Activated CD8-positive, alpha-beta memory T cell treated with anti-CD3 and anti-CD28 coated beads for 36 hours (primary cell): ENCODE measurements around the gene PKN2. TPM values are rescaled to one million over a fixed set of nuclear protein-coding genes. Genes with fewer than 3 reads are reported as not detected.
"Not testable (repeated sequence)": the region's sequence is repeated elsewhere in the genome, so short reads cannot be mapped to it uniquely, and the experiment has no call there.

ENCODE experiments used
- CTCF ChIA-PET: fragments of 350-600 bp; sonication (Branson Sonifier 250); formaldehyde crosslinking; loops from one replicate; lab custom pipeline; 2021; ENCODE audit warnings: antibody characterized with exemption; lab: Charles Lee
- POLR2A ChIA-PET: fragments of 350-600 bp; sonication (Branson Sonifier 250); formaldehyde crosslinking; loops from one replicate; lab custom pipeline; 2021; ENCODE audit warnings: antibody characterized with exemption; lab: Charles Lee
- total RNA-seq, 2 experiments: library from RNA; stranded (reverse); gene quantifications; one replicate each; pipeline ENCODE4 v1.2.3, GENCODE V29; 2021

Gene PKN2
- total RNA-seq, 2 experiments from 2014 or later = 15.3 to 18.7 TPM

GRCh38 chr1:88768816-88769215, 84.7 kb downstream of the PKN2 start:
- ChIA-PET CTCF (no interaction called here), POLR2A (no interaction called here)

- ChIA-PET CTCF (no interaction called here), POLR2A (no interaction called here)
These were observed 89.6 kb downstream of the PKN2 start for GRCh38 chr1:88773540-88774150.

GRCh38 chr1:88774151-88774556, 90.1 kb downstream of the PKN2 start:
- POLR2A ChIA-PET = no interaction called here
- CTCF ChIA-PET = no interaction called here

- CTCF ChIA-PET = no interaction called here
- POLR2A ChIA-PET = no interaction called here
These were observed 93.6 kb downstream of the PKN2 start for GRCh38 chr1:88777604-88778149.

GRCh38 chr1:88779880-88780279, 95.8 kb downstream of the PKN2 start:
- ChIA-PET POLR2A (no interaction called here), CTCF (no interaction called here)

- ChIA-PET CTCF (no interaction called here), POLR2A (no interaction called here)
These were observed 96.4 kb downstream of the PKN2 start for GRCh38 chr1:88780485-88780884.

GRCh38 chr1:88783145-88783544, 99.1 kb downstream of the PKN2 start:
- POLR2A ChIA-PET = no interaction called here
- CTCF ChIA-PET = interaction anchor here (0.6 kb wide), 1 partner anchor 99 kb away, joined by 3 read pairs; no protein-coding TSS in a partner anchor

- ChIA-PET CTCF (no interaction called here), POLR2A (no interaction called here)
These were observed 100.5 kb downstream of the PKN2 start for GRCh38 chr1:88784551-88784950.

- ChIA-PET POLR2A (no interaction called here), CTCF (no interaction called here)
These were observed 103.2 kb downstream of the PKN2 start for GRCh38 chr1:88787023-88787903.

- POLR2A ChIA-PET = no interaction called here
- CTCF ChIA-PET = no interaction called here
These were observed 107.1 kb downstream of the PKN2 start for GRCh38 chr1:88791192-88791591.

- ChIA-PET POLR2A (no interaction called here), CTCF (no interaction called here)
These were observed 115.4 kb downstream of the PKN2 start for GRCh38 chr1:88799491-88799890.

- POLR2A ChIA-PET = no interaction called here
- CTCF ChIA-PET = no interaction called here
These were observed 116.4 kb downstream of the PKN2 start for GRCh38 chr1:88800382-88801051.

- ChIA-PET CTCF (no interaction called here), POLR2A (no interaction called here)
These were observed 117.6 kb downstream of the PKN2 start for GRCh38 chr1:88801575-88802208.

- CTCF ChIA-PET = no interaction called here
- POLR2A ChIA-PET = no interaction called here
These were observed 118.3 kb downstream of the PKN2 start for GRCh38 chr1:88802404-88802803.

- POLR2A ChIA-PET = no interaction called here
- CTCF ChIA-PET = no interaction called here
These were observed 118.9 kb downstream of the PKN2 start for GRCh38 chr1:88802950-88803349.

- POLR2A ChIA-PET = no interaction called here
- CTCF ChIA-PET = no interaction called here
These were observed 119.4 kb downstream of the PKN2 start for GRCh38 chr1:88803444-88803843.

- POLR2A ChIA-PET = no interaction called here
- CTCF ChIA-PET = no interaction called here
These were observed 128.3 kb downstream of the PKN2 start for GRCh38 chr1:88812366-88812765.

- POLR2A ChIA-PET = no interaction called here
- CTCF ChIA-PET = no interaction called here
These were observed 129.4 kb downstream of the PKN2 start for GRCh38 chr1:88813471-88813870.

- POLR2A ChIA-PET, CTCF ChIA-PET: not testable (repeated sequence)
These were observed 135.6 kb downstream of the PKN2 start for GRCh38 chr1:88819642-88820041.

- POLR2A ChIA-PET = no interaction called here
- CTCF ChIA-PET = interaction anchor here (1.5 kb wide), 1 partner anchor 34 kb away, joined by 3 read pairs; no protein-coding TSS in a partner anchor
These were observed 141.6 kb downstream of the PKN2 start for GRCh38 chr1:88825721-88826120.
